GM21737 (cell line): ENCODE results near the gene JPT2.

Experiments used
- ATAC-seq: cut with Tn5 transposase; IDR thresholded peaks from one replicate; pipeline ENCODE4 v1.9.1; 2021; ENCODE audit warnings: mild to moderate bottlenecking, moderate library complexity; ENCODE audit not compliant: unreplicated experiment

Gene JPT2

GRCh38 chr16:1749152-1750117 lies 71.4 kb downstream of the JPT2 start:
- no peak for ATAC-seq
